Inferior parietal cortex (tissue), 1 donor: ENCODE results near the gene ZNF783.
A peak's percentile ranks its signal among the peaks of the same experiment; 100 is the strongest.
"Not testable (repeated sequence)": the region's sequence is repeated elsewhere in the genome, so short reads cannot be mapped to it uniquely, and the experiment has no call there.

Experiments
- DNase-seq: peaks from one replicate; pipeline ENCODE4 v3.0.0-alpha.2; 2016; ENCODE audit errors: extremely low spot score

Gene ZNF783

DNA sequence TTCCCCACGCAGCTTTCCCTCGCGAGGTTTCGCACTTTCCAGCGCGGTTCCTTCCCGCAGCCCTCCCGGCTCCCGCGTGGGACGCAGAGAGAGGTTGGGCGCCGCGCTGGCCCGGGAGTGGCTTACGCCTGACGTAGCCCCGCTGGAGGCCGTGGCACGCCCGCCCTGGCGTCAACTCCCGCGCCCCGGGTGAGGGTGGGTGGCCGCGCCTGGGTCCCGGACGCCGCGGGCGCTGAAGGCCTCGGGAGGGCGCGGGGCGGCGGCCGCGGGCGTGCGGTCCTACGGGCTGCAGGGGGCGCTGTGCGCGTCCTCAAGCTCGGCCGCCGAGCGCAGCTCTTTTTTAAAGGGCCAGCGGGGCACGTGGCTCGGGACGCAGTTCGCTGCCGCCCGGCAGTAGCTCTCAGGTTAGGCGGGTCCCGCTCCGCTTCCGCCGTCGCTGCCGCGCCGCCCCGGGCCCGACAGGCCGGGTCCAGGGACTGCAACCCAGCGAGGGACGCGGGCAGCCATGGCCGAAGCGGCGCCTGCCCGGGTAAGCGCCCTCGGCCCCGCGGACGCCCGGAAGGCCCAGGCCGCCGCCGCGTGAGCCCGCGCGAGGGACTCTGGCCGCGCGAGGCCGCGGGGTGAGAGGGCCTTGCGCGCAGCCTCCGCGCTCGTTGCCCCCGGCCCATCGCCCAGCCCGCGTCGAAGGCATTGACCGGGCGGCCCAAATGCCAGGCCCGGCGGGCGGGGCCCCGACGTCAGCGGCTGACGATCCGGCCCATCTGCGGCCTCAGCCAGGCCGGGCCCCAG lies at the start of gene ZNF783:
Gene ZNF783 (plus strand): TSS at position 368 of the 789 bp plus-strand sequence. CDS start 138 bp downstream, at position 506.
- DNase-seq = peak; percentile 74

DNA sequence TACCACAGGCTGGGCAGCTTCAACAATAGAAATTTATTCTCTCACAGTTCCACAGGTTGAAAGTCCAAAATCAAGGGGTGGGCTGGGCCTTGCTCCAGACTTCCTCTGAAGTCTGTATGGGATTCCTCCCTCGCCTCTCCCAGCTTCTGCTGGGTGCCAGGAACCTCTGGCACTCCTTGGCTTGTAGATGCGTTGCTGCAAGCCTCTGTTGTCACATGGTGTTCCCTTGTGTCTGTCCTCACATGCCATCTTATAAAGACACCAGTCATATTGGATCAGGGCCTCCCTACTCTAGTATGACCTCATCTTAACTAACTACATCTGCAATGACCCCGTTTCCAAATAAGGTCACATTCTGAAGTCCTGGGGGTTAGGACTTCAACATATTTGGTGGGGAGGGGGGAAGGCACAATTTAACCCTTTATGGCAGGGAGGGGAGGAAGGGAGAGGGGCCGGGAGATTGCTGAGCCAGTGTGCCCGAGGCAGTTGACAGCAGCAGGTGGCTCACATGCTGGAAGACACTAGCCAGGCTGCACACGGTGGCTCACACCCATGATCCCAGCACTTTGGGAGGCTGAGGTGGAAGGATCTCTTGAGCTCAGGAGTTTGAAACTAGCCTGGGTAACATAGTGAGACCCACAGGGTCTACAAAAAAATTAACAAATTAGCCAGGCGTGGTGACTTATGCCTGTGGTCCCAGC lies 47.8 kb upstream of the ZNF783 start:
- no peak for DNase-seq

DNA sequence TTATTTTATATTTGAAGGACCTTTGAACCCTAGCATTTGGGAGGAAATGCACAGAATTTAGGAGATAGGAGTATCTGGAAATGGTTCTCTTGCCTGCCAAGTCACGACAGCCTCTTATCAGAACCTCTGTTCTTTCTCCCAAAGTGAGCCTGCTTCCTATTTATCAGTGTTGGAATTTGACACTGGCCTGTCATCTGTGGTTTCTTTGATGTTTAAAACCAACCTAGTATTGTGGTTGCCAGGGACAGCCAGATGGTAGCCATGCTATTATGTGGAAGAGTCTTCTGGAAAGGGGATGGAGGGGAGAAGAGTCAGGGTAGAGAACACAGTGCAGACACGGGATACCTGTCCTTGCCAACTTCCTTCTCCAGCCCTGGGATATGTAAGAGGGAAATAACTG lies 45.6 kb upstream of the ZNF783 start:
- DNase-seq = no peak

DNA sequence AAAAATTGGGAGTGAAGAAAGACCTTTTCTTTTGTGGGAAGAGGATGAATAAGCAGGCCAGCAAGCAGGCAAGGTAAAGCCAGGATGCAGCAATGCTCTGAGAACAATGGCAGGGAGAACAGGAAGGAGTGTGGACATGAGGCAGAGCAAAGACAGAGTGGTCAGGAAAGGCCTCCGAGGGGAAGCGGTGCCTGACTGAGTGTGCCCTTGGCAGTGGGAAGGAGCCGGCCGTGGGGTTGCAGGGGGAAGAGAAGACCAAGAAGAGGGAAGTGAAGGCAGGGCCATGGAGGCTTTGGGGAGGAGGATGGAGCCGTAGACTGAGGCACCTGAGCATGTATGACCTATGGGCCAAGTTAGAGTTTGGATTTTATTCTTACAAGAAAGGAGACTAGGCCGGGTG lies 44.4 kb upstream of the ZNF783 start:
- DNase-seq = no peak

DNA sequence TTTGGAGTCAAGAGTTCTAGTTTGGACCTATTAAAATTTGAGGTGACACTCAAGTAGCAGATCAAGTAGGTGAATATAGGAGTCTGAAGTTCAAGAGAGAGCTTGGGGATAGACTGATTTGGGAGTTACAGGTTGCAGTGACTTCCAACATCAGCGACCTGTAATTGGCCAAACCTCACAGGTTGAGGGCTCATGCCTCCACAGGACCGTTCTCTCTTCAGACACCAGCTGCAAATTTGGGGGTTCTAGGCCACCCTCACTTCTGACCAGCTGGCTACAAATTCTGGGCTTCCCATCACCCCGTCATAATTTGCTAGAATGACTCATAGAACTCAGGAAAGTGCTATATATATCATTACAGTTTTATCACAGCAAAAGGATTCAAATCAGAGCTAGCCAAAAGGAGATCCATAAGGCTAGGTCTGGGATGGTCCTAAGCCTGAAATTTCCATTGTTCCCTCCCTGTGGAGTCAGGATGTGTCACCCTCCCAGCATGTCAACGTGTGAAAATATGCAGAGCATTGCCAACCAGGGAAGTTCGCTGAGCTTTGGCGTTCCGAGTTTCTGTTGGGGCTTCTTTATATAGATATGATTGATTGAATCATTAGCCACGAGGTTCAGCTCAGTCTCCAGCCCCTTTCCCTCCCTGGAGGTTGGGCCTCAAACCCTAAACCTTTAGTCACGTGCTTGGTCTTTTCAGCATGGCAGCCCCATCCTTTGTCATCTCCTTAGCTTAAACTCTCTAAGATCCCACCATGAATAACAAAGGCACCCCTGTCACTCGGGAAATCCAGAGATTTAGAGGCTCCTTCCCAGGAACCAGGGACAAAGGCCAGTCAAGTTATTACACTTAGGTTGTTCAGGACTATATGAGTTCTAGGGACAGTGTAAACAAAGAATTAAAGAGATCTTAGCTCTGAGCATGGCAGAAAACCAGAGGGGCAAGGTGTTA lies 43.3 kb upstream of the ZNF783 start:
- peak; percentile 13 for DNase-seq

DNA sequence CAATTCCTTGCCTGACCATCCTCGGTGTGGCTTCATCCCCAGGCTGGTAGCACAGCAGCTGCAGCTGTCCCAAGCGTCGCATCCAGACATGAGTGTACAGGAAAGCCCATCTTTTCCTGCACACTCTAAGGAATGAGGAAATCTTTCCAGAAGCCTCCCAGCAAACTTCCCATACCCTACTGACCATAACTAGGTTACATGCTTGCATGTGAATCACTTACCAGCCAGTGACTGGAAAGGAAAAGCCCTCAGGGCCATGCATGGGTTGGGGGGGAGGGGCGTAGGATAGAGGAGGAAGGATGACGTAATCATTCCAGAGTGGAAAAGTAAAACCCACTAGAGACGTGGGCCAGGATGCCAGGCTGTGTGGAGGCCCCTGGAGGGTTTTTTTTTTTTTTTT lies 41.5 kb upstream of the ZNF783 start:
- DNase-seq = no peak

DNA sequence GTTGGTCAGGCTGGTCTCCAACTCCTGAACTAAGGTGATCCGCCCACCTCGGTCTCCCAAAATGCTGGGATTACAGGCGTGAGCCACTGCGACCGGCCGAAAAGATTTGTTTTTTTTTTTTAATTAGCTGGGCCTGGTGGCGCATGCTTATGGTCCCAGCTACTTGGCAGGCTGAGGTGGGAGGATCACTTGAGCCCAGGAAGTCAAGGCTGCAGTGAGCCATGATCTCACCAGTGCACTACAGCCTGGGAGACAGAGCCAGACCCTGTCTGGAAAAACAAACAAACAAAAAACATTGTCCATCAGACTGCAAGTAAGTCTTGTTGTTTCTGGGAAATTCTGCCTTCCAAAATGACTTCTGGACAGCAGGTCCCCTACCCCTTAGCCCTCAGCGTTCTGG lies 38.8 kb upstream of the ZNF783 start:
- no peak for DNase-seq

DNA sequence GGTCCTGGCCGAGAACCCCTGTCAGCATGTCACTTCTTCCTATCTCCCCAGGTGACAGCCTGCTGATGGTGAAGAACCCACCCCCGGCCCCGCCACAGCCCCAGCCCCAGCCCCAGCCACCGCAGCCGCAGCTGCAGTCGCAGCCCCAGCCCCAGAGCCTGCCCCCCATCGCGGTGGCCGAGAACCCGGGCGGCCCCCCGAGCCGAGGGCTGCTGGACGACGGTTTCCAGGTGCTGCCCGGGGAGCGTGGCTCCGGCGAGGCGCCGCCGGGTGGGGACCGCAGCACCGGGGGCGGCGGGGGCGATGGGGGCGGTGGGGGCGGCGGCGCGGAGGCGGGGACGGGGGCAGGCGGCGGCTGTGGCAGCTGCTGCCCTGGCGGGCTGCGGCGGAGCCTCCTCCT lies 38.2 kb upstream of the ZNF783 start:
- DNase-seq = no peak

DNA sequence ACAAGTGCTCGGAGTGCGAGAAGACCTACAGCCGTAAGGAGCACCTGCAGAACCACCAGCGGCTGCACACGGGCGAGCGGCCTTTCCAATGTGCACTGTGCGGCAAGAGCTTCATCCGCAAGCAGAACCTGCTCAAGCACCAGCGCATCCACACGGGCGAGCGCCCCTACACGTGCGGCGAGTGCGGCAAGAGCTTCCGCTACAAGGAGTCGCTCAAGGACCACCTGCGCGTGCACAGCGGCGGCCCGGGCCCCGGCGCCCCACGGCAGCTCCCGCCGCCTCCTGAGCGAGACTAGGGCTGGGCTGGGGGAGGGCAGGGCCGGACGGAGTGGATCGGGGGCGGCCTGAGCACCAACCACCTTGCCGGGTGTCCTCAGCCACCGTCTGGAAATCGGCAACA lies 37.6 kb upstream of the ZNF783 start:
- DNase-seq = no peak

DNA sequence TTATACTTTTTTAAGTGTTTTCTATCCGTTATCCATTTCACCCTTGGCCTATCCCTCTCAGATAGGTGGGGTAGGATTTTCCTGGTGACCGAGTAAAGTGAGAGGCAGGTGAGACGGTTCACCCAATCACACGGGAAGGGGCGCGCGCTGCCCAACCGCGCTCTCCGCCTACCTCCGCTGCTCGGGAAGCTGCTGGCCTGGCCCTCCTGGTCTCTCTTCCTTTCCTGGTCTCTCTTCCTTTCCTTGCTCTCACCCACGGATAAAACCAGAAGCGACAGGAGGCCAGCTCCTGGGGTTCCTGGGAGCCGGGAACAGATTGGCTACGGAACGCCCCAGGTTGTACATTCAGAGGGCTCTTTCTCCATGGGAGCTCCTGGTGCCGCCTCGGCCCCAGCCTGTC lies 36.9 kb upstream of the ZNF783 start:
- no peak for DNase-seq

DNA sequence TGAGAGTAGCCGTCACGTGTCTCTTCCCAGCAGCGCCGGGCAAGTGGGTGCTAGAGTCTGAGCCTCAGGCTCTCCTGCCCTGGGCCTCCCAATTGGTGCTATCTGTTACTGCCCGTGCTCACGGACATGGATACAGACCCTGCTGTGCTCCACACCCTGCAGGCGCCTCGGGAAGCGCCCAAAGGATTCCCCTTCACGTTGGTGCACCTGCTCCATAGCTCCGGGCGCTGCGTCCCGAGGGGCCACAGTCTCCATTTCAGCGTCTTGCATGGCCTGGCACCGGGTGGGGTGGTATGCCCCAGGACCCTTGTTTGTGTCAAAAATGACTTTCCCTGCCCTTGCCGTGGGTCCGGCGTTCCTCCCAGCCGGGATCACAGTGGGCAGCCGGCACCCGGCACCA lies 36.3 kb upstream of the ZNF783 start:
- no peak for DNase-seq

DNA sequence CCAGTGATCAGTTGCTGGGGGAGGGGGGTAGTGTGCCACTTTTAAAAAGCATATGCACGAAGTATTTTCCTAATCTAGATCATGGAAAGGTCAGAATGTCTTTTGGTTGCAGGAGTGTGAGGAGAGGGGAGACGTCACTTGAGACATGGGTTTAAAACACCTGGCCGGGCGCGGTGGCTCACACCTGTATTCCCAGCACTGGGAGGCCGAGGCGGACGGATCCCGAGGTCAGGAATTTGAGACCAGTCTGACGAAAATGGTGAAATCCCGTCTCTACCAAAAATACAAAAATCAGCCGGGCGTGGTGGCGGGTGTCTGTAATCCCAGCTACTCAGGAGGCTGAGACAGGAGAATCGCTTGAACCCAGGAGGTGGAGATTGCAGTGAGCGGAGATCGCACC lies 35.6 kb upstream of the ZNF783 start:
- not testable (repeated sequence) for DNase-seq

DNA sequence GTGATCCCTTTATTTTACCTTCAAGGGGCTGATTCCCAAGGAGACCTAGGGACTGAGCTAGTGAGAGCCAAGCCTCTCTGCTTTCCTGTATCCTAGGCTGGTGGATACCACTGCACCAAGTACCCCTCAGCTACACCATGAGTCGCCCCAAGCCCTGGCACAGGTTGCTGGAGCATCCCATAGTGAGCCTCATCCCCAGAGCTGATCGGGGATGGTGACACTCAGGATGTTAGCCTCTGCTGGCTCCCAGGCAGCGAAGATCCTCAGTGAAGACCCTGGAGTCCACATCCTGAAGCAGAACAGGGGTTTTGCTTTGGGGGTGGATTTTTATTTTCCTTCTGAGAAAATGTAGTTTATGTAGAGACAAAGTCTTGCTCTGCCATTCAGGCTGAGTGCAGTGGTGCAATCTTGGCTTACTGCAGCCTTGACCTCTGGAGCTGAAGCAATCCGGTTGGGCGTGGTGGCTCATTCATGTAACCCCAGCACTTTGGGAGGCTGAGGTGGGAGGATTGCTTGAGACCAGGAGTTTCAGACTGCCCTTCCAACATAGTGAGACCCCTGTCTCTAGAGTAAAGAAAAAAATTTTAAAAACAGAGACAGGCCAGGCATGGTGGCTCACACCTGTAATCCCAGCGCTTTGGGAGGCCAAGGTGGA lies 35.0 kb upstream of the ZNF783 start:
- DNase-seq = no peak

DNA sequence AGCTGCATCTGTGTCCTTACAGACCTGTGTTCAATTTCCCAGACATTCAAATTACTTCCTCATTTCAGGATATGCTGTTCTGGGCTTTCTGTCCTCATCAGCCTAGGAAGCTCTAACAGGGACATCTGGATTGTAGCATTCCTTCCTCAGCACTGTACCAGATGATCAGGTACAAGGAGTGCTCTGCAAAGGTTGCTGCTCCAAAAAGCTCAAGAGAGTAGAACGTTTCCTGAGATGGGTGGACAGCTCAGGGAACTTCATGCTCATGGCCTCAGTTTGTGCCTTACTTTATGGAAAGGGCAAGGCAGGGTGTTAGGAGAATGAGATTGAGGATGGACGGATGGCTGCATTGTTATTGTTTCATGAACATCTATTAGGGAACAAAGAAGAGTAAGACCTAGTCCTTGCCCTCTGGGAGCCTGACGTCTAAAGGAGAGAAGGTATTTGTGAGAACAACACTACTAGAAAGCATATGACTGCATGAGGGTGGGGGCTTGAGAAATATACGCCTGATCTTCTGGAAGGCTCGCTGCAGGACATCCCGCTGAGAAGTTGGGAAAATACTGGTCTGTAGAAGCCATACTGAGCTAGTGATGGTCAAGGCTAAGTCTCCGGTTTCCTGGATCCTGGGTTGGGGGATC lies 33.0 kb upstream of the ZNF783 start:
- DNase-seq = no peak

DNA sequence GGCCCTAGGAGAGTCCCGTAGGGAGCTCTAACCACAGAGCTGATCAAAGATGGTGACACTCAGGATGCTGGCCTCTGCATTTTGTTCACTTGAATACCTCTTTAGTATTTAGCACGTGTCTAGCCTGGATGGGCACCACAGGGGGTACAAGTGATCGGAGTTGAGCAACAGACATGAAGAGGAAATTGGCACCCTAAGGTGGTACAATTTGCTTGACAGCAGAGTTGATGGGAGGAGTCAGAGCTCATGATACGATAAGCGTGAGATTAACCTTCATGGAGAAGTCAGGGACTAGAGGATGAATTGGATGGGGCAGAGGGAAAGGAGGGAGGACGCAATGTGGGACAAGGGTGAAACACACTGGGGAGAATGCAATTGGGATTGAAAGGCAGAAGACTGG lies 32.5 kb upstream of the ZNF783 start:
- DNase-seq = no peak

DNA sequence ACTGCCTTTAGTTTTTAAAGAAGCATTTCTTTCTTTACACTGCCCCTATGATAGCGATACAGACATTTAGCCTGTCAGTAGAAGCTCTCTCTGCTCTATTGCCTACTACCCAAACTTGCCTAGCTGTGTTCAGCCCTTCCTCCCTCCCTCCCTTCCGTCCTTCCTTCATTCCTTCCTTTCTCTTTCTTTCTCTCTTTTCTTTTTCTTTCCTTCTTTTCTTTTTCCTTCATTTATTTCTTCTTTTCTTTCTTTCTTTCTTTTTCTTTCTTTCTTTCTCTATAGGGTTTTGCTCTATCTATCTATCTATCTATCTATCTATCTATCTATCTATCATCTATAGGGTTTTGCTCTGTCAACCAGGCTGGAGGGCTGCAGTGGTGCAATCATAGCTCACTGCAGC lies 29.6 kb upstream of the ZNF783 start:
- no peak for DNase-seq

DNA sequence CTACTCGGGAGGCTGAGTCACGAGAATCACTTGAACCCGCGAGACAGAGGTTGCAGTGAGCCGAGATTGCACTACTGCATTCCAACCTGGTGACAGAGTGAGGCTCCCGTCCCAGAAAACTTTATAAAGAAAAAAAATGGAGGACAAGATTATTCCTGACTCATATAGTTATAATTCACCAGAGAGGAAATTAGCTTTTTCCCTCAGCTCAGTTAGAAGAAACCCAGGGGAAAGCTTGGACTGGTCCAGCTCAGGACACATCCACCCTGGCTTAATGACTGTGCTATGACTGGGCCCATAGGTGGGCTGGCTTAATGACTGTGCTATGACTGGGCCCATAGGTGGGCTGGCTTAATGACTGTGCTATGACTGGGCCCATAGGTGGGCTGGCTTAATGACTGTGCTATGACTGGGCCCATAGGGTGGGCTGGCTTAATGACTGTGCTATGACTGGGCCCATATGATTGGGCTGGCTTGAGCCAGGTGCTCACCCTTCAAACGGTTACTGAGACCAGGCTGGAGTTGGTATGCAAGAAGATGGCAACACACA lies 28.3 kb upstream of the ZNF783 start:
- not testable (repeated sequence) for DNase-seq

DNA sequence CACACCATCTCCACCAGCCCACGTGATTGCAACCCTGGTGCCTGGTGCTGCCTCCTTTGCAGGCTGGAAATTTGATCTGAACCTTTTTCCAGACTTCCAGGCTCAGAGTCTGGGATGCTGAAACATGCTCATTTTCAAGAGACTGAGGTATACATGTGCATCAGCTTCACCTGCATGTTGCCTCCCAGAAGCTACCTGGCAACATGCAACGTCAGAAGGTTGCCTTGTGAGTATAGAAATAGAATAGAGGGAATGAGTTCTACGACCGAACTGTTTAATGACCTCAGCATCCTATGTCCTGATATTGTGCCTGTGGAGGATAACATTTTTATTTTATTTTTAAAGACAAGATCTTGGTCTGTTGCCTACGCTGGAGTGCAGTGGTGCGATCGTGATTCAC lies 24.5 kb upstream of the ZNF783 start:
- no peak for DNase-seq

DNA sequence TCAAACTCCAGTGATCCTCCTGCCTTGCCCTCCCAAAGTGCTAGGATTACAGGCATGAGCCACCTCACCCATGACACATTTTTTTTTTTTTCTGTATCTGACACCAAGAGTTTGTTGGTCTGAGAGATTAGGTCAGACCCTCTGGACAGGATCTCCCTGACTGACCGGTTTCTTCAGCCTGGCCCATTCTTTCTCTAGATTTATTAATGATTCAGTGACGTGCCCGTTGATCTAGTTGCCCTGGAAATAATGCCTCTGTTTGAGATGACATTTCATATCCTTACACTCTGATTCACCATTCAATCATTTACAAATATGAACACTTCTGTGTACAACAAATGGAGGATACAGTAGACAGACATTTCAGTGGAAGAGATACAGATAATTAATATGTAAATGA lies 23.9 kb upstream of the ZNF783 start:
- DNase-seq = no peak

DNA sequence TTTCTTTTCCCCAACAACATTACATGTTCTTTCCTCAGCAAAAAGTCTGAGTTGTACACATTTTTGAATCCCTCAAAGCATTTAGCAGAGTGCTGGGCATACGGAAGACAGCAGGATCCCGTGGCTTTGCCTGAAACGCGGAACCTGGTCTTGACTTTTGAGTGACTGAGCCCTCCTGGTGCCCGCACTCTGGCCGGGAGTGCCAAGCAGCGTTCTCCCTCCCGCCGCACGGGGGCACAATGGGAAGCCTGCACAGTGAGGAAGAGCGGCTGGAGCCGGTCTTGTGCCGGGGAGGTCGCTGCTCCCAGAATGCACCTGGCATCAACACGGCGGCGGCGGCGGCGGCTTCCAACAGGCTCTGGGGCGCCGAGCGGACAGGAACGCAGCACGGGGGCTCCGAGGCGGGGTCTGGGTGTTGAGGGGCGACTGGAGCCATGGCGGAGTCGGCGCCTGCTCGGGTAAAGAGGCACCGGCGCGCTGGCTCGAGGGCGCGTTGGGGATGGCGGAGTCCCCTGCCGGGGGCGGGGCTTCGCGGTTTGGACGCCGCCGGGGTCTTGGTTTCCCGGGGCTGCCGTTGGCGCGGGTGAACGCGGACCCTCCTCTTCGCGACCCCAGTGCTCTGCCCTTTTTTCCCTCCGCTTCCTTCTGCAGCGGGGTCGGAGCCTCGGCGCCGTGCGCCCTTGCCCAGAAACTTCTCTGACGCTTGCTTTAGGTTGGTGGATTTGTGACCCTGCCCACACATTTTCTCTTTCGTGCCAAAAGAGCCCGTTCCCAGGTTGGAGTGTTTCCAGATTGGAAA lies 22.5 kb upstream of the ZNF783 start, which contains the start of gene ZNF212:
Gene ZNF212 (plus strand): TSS at position 307 of the 799 bp plus-strand sequence. CDS start 128 bp downstream, at position 435.
- DNase-seq = peak; percentile 93
